Measurements from ENCODE around the gene PFKFB3. TPM values are rescaled to one million over a fixed set of nuclear protein-coding genes. Genes with fewer than 3 reads are reported as not detected.

The PFKFB3 gene
- total and polyA plus RNA-seq, 2 of the 13 experiments (the other 11 are each of a cell fraction or from before 2014, with no cell fraction given), result 1.2 to 13.3 TPM

- TF ChIP-seq, protein P1, sequence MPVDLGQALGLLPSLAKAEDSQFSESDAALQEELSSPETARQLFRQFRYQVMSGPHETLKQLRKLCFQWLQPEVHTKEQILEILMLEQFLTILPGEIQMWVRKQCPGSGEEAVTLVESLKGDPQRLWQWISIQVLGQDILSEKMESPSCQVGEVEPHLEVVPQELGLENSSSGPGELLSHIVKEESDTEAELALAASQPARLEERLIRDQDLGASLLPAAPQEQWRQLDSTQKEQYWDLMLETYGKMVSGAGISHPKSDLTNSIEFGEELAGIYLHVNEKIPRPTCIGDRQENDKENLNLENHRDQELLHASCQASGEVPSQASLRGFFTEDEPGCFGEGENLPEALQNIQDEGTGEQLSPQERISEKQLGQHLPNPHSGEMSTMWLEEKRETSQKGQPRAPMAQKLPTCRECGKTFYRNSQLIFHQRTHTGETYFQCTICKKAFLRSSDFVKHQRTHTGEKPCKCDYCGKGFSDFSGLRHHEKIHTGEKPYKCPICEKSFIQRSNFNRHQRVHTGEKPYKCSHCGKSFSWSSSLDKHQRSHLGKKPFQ (CRISPR knock-in tag; IDR thresholded peaks at IDR 0.05; ENCODE audit: insufficient replicate concordance), result peak; percentile 14
- TF ChIP-seq ZNF431 (CRISPR knock-in tag; IDR thresholded peaks at IDR 0.05; ENCODE audit: borderline replicate concordance, low read depth) (peak; percentile 65; the same call in 1 of the 2 replicates), TAF1 (CRISPR knock-in tag; IDR thresholded peaks at IDR 0.05) (peak; percentile 60), HNRNPLL (IDR thresholded peaks at IDR 0.05; ENCODE audit: low read depth, low read length, poor library complexity, severe bottlenecking) (peak; percentile 66), CBX1 (IDR thresholded peaks at IDR 0.05; ENCODE audit: low read depth) (peak; percentile 84), TARDBP (CRISPR knock-in tag; IDR thresholded peaks at IDR 0.05) (no peak; the same call in 1 of the 2 replicates), ZNF543 (CRISPR knock-in tag; IDR thresholded peaks at IDR 0.05) (peak; percentile 64; the same call in 1 of the 2 replicates), ZSCAN12 (CRISPR knock-in tag; IDR thresholded peaks at IDR 0.05) (peak; percentile 83; the same call in 1 of the 2 replicates), CHD2 (IDR thresholded peaks at IDR 0.05; ENCODE audit: low read depth, low read length) (peak; percentile 54; the same call in 1 of the 2 replicates), ZBTB43 (CRISPR knock-in tag; conservative IDR thresholded peaks at IDR 0.05) (no peak), ZBTB10 (CRISPR knock-in tag; IDR thresholded peaks at IDR 0.05; ENCODE audit: borderline replicate concordance) (no peak), ZFP62 (CRISPR knock-in tag; IDR thresholded peaks at IDR 0.05) (0 out of 2 replicates have a peak, but pooled peaks have one; percentile 31), SMYD3 (CRISPR knock-in tag; IDR thresholded peaks at IDR 0.05) (no peak), SALL2 (CRISPR knock-in tag; IDR thresholded peaks at IDR 0.05) (peak; percentile 38; the same call in 1 of the 2 replicates), ZNF605 (CRISPR knock-in tag; IDR thresholded peaks at IDR 0.05) (peak; percentile 53; the same call in 1 of the 2 replicates), RORA (CRISPR knock-in tag; IDR thresholded peaks at IDR 0.05) (no peak), ATF7 (IDR thresholded peaks at IDR 0.05) (no peak), ATF7 (CRISPR knock-in tag; IDR thresholded peaks at IDR 0.05) (peak; percentile 24; the same call in 1 of the 2 replicates)
- TF ChIP-seq, protein P2, sequence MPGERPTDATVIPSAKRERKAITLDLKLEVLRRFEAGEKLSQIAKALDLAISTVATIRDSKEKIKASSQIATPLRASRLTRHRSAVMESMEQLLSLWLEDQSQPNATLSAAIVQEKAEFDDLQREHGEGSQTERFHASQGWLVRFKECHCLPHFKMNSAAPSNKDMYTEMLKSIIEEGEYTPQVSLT (CRISPR knock-in tag; IDR thresholded peaks at IDR 0.05; ENCODE audit: borderline replicate concordance, low read depth), result no peak
- TF ChIP-seq, protein P3, sequence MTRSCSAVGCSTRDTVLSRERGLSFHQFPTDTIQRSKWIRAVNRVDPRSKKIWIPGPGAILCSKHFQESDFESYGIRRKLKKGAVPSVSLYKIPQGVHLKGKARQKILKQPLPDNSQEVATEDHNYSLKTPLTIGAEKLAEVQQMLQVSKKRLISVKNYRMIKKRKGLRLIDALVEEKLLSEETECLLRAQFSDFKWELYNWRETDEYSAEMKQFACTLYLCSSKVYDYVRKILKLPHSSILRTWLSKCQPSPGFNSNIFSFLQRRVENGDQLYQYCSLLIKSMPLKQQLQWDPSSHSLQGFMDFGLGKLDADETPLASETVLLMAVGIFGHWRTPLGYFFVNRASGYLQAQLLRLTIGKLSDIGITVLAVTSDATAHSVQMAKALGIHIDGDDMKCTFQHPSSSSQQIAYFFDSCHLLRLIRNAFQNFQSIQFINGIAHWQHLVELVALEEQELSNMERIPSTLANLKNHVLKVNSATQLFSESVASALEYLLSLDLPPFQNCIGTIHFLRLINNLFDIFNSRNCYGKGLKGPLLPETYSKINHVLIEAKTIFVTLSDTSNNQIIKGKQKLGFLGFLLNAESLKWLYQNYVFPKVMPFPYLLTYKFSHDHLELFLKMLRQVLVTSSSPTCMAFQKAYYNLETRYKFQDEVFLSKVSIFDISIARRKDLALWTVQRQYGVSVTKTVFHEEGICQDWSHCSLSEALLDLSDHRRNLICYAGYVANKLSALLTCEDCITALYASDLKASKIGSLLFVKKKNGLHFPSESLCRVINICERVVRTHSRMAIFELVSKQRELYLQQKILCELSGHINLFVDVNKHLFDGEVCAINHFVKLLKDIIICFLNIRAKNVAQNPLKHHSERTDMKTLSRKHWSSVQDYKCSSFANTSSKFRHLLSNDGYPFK (CRISPR knock-in tag; IDR thresholded peaks at IDR 0.05; ENCODE audit: borderline replicate concordance), result no peak; the same call in 1 of the 2 replicates
These were observed at the start of gene PFKFB3 (continued) for GRCh38 chr10:6202684-6203330.
